ENCODE results near the gene PDE6C. TPM values are rescaled to one million over a fixed set of nuclear protein-coding genes. Genes with fewer than 3 reads are reported as not detected.

PDE6C gene
- total RNA-seq, 4 donors from 2014 or later: not detected

GRCh38 chr10:93614101-93614825 lies 1.9 kb downstream of the PDE6C start:
- Histone ChIP-seq H3K36me3 (no peaks in the 10 kb centered on the region), H3K4me1 (no peaks in the 10 kb centered on the region), H3K9me3 (no peaks in the 10 kb centered on the region), H3K27ac (no peak overlapping the region), H3K4me3 (no peak overlapping the region), H3K27me3 (no peaks in the 10 kb centered on the region)
- DNase-seq: no peak
- TF ChIP-seq POLR2A (IDR thresholded peaks at IDR 0.05): no peak
- TF ChIP-seq CTCF (IDR thresholded peaks at IDR 0.05): no peak
- intact Hi-C loops (cut with DNase I; ENCODE audit: low total_unique reads): no loop called here

- Histone ChIP-seq H3K27ac (no peak overlapping the region), H3K4me3 (no peak overlapping the region), H3K9me3 (no peaks in the 10 kb centered on the region), H3K36me3 (no peaks in the 10 kb centered on the region), H3K27me3 (no peaks in the 10 kb centered on the region), H3K4me1 (no peaks in the 10 kb centered on the region)
- DNase-seq: no peak
- TF ChIP-seq CTCF (IDR thresholded peaks at IDR 0.05) (no peak), POLR2A (IDR thresholded peaks at IDR 0.05) (no peak)
- intact Hi-C loops (cut with DNase I; ENCODE audit: low total_unique reads): no loop called here
These were observed 3.4 kb downstream of the PDE6C start for GRCh38 chr10:93615576-93616235.

GRCh38 chr10:93620925-93621324 lies 8.6 kb downstream of the PDE6C start:
- Histone ChIP-seq H3K27ac (no peak overlapping the region), H3K9me3 (no peaks in the 10 kb centered on the region), H3K36me3 (no peaks in the 10 kb centered on the region), H3K27me3 (no peaks in the 10 kb centered on the region), H3K4me1 (no peaks in the 10 kb centered on the region), H3K4me3 (no peak overlapping the region)
- intact Hi-C loops (cut with DNase I; ENCODE audit: low total_unique reads): no loop called here
- DNase-seq: no peak
- TF ChIP-seq POLR2A (IDR thresholded peaks at IDR 0.05): no peak
- TF ChIP-seq CTCF (IDR thresholded peaks at IDR 0.05): no peak

GRCh38 chr10:93622942-93623341 lies 10.6 kb downstream of the PDE6C start:
- no peak for TF ChIP-seq CTCF (IDR thresholded peaks at IDR 0.05)
- no peak for TF ChIP-seq POLR2A (IDR thresholded peaks at IDR 0.05)
- Histone ChIP-seq H3K4me1 (no peaks in the 10 kb centered on the region), H3K27ac (no peak overlapping the region), H3K9me3 (no peaks in the 10 kb centered on the region), H3K27me3 (no peaks in the 10 kb centered on the region), H3K36me3 (no peaks in the 10 kb centered on the region), H3K4me3 (no peak overlapping the region)
- no peak for DNase-seq
- intact Hi-C loops (cut with DNase I; ENCODE audit: low total_unique reads): no loop called here

- Histone ChIP-seq H3K27me3 (no peaks in the 10 kb centered on the region), H3K9me3 (no peaks in the 10 kb centered on the region), H3K36me3 (no peaks in the 10 kb centered on the region), H3K4me1 (no peaks in the 10 kb centered on the region), H3K27ac (no peak overlapping the region), H3K4me3 (no peak overlapping the region)
- DNase-seq: no peak
- intact Hi-C loops (cut with DNase I; ENCODE audit: low total_unique reads): no loop called here
- TF ChIP-seq CTCF (IDR thresholded peaks at IDR 0.05) (no peak), POLR2A (IDR thresholded peaks at IDR 0.05) (no peak)
These were observed 16.5 kb downstream of the PDE6C start for GRCh38 chr10:93628858-93629257.
